NAMALWA (cell line): Measurements from ENCODE around the gene RPRML.

Experiments used
- DNase-seq: peaks from one replicate; pipeline ENCODE4 v3.0.0-alpha.2; 2015; ENCODE audit warnings: low spot score

RPRML gene

GRCh38 chr17:46944931-46945330 lies 34.1 kb downstream of the RPRML start:
- no peak for DNase-seq

- DNase-seq: no peak
Measured at GRCh38 chr17:46943501-46944393, 35.3 kb downstream of the RPRML start.

- no peak for DNase-seq
Measured at GRCh38 chr17:46943218-46943500, 35.9 kb downstream of the RPRML start.

- peak; percentile 74 for DNase-seq
Measured at GRCh38 chr17:46942441-46943217, 36.4 kb downstream of the RPRML start.

GRCh38 chr17:46940692-46941404 lies 38.2 kb downstream of the RPRML start:
- peak; percentile 90 for DNase-seq

GRCh38 chr17:46935658-46936266 lies 43.3 kb downstream of the RPRML start:
- DNase-seq: no peak

- DNase-seq: no peak
Measured at GRCh38 chr17:46931596-46931995, 47.5 kb downstream of the RPRML start.

- DNase-seq: no peak
Measured at GRCh38 chr17:46930051-46930450, 49.0 kb downstream of the RPRML start.

GRCh38 chr17:46929413-46929812 lies 49.6 kb downstream of the RPRML start:
- no peak for DNase-seq

GRCh38 chr17:46928467-46929261 lies 50.4 kb downstream of the RPRML start:
- no peak for DNase-seq
